C4-2B (cell line): ENCODE measurements around the gene OR51G2.
"Not testable (repeated sequence)": the region's sequence is repeated elsewhere in the genome, so short reads cannot be mapped to it uniquely, and the experiment has no call there.

Experiments used
- H3K27ac ChIP-seq: fragments of 450-650 bp; 2 replicates; pipeline ENCODE4 v1.5.1; 2017
- CTCF ChIP-seq: fragments of 450-650 bp; conservative IDR thresholded peaks from 2 replicates; pipeline ENCODE4 v1.5.1; 2017; ENCODE audit warnings: mild to moderate bottlenecking
- ZFX ChIP-seq: fragments of 450-650 bp; IDR thresholded peaks from 2 replicates; pipeline ENCODE4 v1.6.1; 2017

The OR51G2 gene

GRCh38 chr11:4919250-4919649, at the start of gene OR51G2:
TSS of gene OR51G2 (minus strand) at chr11:4919350. CDS start at chr11:4915663, 3,687 bp downstream.
- no peak within 1 kb of the TSS for H3K27ac ChIP-seq
- TF ChIP-seq ZFX (no peak), CTCF (no peak)

GRCh38 chr11:4962816-4963215, 43.7 kb upstream of the OR51G2 start:
- TF ChIP-seq CTCF (no peak), ZFX (no peak)
- no peak overlapping the region for H3K27ac ChIP-seq

GRCh38 chr11:4960877-4961276, 41.7 kb upstream of the OR51G2 start:
- H3K27ac ChIP-seq, result no peak overlapping the region
- TF ChIP-seq CTCF (no peak), ZFX (no peak)

GRCh38 chr11:4957396-4957795, 38.2 kb upstream of the OR51G2 start:
- TF ChIP-seq ZFX, result no peak
- TF ChIP-seq CTCF, result no peak
- no peak overlapping the region for H3K27ac ChIP-seq

- not testable (repeated sequence) for H3K27ac ChIP-seq
Measured at GRCh38 chr11:4955613-4956012, 36.5 kb upstream of the OR51G2 start, which contains the start of gene OR51A2. TSS of gene OR51A2 (minus strand) at chr11:4955713. CDS start at chr11:4955713, 0 bp downstream.

GRCh38 chr11:4947505-4947904, 28.4 kb upstream of the OR51G2 start, which contains the start of gene OR51A4:
TSS of gene OR51A4 (minus strand) at chr11:4947605. CDS start at chr11:4947100, 505 bp downstream.
- TF ChIP-seq ZFX, result no peak
- no peak for TF ChIP-seq CTCF
- no peak within 1 kb of the TSS for H3K27ac ChIP-seq

GRCh38 chr11:4936745-4937144, 17.6 kb upstream of the OR51G2 start:
- H3K27ac ChIP-seq, result no peak overlapping the region
- TF ChIP-seq CTCF, result no peak
- TF ChIP-seq ZFX, result no peak

- no peak overlapping the region for H3K27ac ChIP-seq
- TF ChIP-seq CTCF, result no peak
- no peak for TF ChIP-seq ZFX
Measured at GRCh38 chr11:4932751-4933150, 13.6 kb upstream of the OR51G2 start.
